Measurements from ENCODE around the gene BMP8B. TPM values are rescaled to one million over a fixed set of nuclear protein-coding genes. Genes with fewer than 3 reads are reported as not detected.
"Not testable (repeated sequence)": the region's sequence is repeated elsewhere in the genome, so short reads cannot be mapped to it uniquely, and the experiment has no call there.

BMP8B gene
- total RNA-seq, 1 donor, result not detected

GRCh38 chr1:39782103-39782502, 6.6 kb downstream of the BMP8B start:
- no peak for DNase-seq (ENCODE audit: low read depth)
- TF ChIP-seq CTCF (IDR thresholded peaks at IDR 0.05; ENCODE audit: insufficient read depth, low read length), result no peak
- no peak overlapping the region for H3K4me3 ChIP-seq (ENCODE audit: low read depth, low read length)

- no peak for TF ChIP-seq CTCF (IDR thresholded peaks at IDR 0.05; ENCODE audit: insufficient read depth, low read length)
- no peak overlapping the region for H3K4me3 ChIP-seq (ENCODE audit: low read depth, low read length)
- no peak for DNase-seq (ENCODE audit: low read depth)
These were observed 7.3 kb downstream of the BMP8B start for GRCh38 chr1:39781349-39781715.

- TF ChIP-seq CTCF (IDR thresholded peaks at IDR 0.05; ENCODE audit: insufficient read depth, low read length), result no peak
- H3K4me3 ChIP-seq (ENCODE audit: low read depth, low read length), result no peak overlapping the region
- no peak for DNase-seq (ENCODE audit: low read depth)
These were observed 8.8 kb downstream of the BMP8B start for GRCh38 chr1:39779821-39780220.

- TF ChIP-seq CTCF (IDR thresholded peaks at IDR 0.05; ENCODE audit: insufficient read depth, low read length), result no peak
- DNase-seq (ENCODE audit: low read depth), result no peak
- H3K4me3 ChIP-seq (ENCODE audit: low read depth, low read length), result no peak overlapping the region
These were observed 9.5 kb downstream of the BMP8B start for GRCh38 chr1:39779137-39779536.

GRCh38 chr1:39778463-39779099, 10.1 kb downstream of the BMP8B start:
- not testable (repeated sequence) for DNase-seq (ENCODE audit: low read depth); H3K4me3 ChIP-seq (ENCODE audit: low read depth, low read length)

GRCh38 chr1:39777896-39778295, 10.8 kb downstream of the BMP8B start:
- not testable (repeated sequence) for H3K4me3 ChIP-seq (ENCODE audit: low read depth, low read length); DNase-seq (ENCODE audit: low read depth)

GRCh38 chr1:39777306-39777705, 11.4 kb downstream of the BMP8B start:
- TF ChIP-seq CTCF (IDR thresholded peaks at IDR 0.05; ENCODE audit: insufficient read depth, low read length), result no peak
- DNase-seq (ENCODE audit: low read depth), result no peak
- H3K4me3 ChIP-seq (ENCODE audit: low read depth, low read length), result no peak overlapping the region

GRCh38 chr1:39776886-39777285, 11.8 kb downstream of the BMP8B start:
- H3K4me3 ChIP-seq (ENCODE audit: low read depth, low read length), result no peak overlapping the region
- TF ChIP-seq CTCF (IDR thresholded peaks at IDR 0.05; ENCODE audit: insufficient read depth, low read length), result no peak
- no peak for DNase-seq (ENCODE audit: low read depth)

All from fibroblast of the aortic adventitia (primary cell).